SHP77 (cell line): ENCODE results near the gene KCTD10.

Source experiments
- DNase-seq, 2 experiments: peaks; one replicate each; lab custom pipeline; 2025; lab: John Stamatoyannopoulos, UW

Gene KCTD10, protein sequence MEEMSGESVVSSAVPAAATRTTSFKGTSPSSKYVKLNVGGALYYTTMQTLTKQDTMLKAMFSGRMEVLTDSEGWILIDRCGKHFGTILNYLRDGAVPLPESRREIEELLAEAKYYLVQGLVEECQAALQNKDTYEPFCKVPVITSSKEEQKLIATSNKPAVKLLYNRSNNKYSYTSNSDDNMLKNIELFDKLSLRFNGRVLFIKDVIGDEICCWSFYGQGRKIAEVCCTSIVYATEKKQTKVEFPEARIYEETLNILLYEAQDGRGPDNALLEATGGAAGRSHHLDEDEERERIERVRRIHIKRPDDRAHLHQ

DNA sequence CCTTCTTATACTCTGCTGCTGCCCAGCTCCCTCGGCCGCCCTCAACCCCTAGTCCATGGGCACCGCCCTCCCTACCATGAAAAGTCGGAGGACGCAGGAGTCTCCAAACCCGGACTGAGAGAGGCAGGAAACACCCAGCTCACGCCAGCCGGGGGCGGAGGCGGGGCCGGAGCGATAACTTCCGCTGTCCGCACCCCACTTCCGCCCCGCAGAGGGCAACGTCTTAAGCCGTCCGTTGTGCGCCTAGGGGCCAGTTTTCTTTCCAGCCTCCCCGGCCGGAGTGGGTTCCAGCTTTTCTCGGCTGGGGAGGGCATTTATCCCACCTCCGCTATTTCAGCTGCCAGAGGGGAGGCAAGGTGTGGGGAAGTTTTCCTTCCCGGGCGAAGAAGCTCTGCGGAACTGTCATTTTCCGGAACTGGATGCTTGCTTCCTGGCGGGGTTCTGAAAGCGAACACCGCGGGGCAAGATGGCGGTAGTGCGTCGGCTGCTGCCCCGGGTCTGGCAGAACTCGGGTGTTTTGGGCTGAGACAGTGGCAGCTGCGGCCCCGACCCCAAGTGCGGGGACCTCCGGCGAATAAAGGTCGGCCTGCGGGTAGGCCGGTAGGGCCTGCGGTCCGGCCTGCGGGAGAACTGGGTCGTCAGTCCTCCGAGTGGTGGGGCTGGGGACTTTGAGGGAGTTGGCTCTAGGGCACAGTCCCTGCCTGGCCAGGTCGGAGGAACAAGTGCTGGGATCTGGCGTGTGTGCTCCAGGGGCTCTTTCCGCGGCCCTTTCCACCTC, at the start of gene KCTD10, which contains the start of gene UBE3B:
Gene KCTD10 (minus strand): TSS at position 116 of the 778 bp plus-strand sequence. CDS start 38 bp downstream, at position 78.
Gene UBE3B (plus strand): TSS at position 450 of the 778 bp plus-strand sequence. CDS start 5,918 bp downstream, outside the sequence.
- DNase-seq: peak; percentile 65 to 80

DNA sequence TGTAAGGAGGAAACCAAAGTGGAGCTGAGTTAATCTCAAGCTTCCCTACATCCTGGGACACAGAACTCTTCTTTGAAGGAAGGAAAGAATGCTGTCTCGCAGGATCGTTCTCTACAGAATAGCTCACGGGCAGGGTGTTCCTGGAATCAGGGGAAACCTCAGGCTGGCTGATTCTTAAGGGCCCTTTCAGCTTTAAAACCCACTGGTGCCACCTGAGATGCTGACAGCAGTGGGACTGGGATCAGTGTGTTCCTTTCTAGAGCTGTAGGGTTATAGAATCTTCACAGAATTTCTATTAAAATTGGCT, 48.1 kb upstream of the KCTD10 start:
- DNase-seq: no peak

- no peak for DNase-seq
Measured at GRCh38 chr12:109524466-109525278, 47.6 kb upstream of the KCTD10 start.

GRCh38 chr12:109523504-109523903, 46.4 kb upstream of the KCTD10 start:
- DNase-seq: peak in 1 of 2 experiments; percentile 11

- DNase-seq: peak; percentile 53 to 71
Measured at GRCh38 chr12:109523071-109523470, 46.0 kb upstream of the KCTD10 start.

- no peak for DNase-seq
Measured at GRCh38 chr12:109521831-109522230, 44.7 kb upstream of the KCTD10 start.

DNA sequence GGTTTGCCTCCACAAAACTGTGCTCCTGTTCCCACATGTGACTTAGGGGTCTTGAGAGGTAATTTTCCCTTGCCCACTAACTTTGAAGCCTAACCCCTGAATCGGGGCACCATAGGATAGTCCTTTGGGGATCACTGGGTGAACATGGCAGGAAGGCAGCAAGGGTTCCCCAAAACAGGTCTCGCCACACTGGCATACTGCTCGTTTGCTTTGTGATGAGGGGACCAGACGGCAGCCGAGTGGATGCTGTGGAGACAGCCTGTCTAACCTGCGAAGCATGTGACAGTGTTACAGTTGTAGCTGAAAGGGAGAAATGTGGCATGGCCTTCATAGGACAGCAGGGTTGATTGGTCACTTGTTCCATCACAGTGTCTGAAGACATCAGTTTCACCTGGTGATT, 42.7 kb upstream of the KCTD10 start:
- DNase-seq: no peak

GRCh38 chr12:109518820-109519665, 41.9 kb upstream of the KCTD10 start:
- peak; percentile 51 to 53 for DNase-seq

DNA sequence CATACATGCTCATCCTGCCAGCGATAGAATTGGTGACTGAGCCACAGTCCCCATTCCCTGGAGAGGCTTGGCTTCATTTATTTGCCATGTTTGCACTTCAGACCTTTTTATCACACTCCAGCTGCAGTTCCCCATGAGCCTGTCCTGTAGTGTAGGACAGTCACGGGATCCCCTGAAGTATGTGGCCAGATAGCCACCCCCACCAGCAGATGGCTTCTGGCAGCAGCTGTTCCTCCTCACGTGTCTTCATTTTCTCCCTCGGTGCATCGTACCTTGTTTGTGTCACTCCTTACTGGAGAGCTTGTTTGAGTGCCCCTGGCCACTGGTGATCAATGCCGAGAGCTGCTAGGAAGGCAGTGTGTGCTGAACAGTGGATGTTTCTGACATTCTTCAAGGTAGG, 40.5 kb upstream of the KCTD10 start:
- DNase-seq: peak; percentile 85 to 86

- peak in 1 of 2 experiments; percentile 31 for DNase-seq
Measured at GRCh38 chr12:109513977-109514376, 36.9 kb upstream of the KCTD10 start.

DNA sequence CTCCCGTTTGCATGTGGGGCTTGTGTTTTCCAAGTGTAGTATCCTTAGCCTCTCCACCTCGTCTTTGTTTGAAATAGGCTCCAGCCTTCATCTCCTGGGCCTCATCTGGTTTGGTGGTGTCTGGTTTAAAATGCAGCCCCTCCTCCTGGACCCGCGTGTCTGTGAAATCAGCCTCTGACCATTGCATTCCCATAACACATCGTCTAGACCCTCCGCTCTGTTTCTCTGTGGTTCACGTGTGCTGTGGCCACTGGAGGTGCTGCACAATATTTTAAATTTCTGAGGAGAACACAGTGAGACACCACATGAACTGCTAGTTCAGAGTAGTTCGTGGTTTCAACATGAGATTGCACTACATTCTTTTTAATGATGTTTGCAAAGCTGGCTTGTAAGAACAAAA, 36.0 kb upstream of the KCTD10 start:
- no peak for DNase-seq

GRCh38 chr12:109512608-109513007, 35.5 kb upstream of the KCTD10 start:
- DNase-seq: no peak

GRCh38 chr12:109510196-109510595, 33.1 kb upstream of the KCTD10 start:
- DNase-seq: no peak

DNA sequence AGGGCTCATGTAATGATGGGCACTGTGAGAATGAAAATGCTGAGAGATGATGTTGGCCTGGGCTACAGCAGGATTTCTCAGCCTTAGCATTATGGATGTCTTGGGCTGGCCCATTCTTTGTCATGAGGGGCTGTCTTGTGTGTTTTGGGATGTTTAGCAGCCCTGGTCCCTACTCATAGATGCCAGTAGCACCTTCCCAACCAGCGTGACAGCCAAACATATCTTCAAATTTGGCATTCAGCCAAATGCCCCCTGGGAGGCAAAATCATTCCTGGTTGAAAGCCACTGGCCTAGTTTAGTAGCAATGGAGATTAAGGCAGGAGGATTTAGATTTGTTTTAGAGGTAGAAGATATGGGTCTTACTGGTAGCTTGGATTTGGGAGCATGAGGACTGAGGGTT, 27.0 kb upstream of the KCTD10 start:
- no peak for DNase-seq

- no peak for DNase-seq
Measured at GRCh38 chr12:109503611-109504010, 26.5 kb upstream of the KCTD10 start.

DNA sequence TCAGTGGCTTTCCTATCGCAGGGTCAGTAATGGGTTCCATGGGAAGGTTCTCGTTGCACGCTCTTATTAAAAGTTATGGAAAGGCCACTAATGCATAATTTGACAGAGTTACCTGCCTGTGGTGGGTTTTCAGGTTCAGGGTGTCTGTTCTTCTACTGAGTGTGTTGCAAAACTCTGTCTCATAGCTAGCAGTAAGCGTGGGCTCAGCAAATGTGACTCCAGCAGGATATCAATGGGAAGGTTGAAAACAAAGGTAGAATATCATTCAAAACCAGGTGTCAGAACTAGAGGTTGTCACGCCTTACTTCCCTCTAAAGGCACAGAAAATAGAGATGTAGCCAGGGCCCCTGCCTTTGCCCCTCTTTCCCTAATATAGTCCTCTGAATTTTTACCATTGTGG, 25.2 kb upstream of the KCTD10 start:
- no peak for DNase-seq

DNA sequence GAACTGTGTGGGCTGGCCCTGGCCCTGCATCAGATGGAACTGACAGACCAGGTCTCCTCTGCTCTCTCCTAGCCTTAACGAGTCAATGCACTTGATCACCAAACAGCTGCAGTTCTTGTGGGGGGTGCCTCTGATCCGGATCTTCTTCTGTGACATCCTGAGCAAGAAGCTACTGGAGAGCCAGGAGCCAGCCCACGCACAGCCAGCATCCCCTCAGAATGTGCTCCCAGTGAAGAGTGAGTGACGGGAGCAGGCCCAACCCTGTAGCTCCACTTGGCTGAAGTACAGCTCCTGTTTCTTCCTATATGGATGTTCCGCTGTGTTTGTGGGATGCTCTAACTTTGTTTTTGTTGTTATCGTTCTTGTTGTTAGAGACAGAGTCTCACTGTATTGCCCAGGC, 24.2 kb upstream of the KCTD10 start:
- DNase-seq: no peak

DNA sequence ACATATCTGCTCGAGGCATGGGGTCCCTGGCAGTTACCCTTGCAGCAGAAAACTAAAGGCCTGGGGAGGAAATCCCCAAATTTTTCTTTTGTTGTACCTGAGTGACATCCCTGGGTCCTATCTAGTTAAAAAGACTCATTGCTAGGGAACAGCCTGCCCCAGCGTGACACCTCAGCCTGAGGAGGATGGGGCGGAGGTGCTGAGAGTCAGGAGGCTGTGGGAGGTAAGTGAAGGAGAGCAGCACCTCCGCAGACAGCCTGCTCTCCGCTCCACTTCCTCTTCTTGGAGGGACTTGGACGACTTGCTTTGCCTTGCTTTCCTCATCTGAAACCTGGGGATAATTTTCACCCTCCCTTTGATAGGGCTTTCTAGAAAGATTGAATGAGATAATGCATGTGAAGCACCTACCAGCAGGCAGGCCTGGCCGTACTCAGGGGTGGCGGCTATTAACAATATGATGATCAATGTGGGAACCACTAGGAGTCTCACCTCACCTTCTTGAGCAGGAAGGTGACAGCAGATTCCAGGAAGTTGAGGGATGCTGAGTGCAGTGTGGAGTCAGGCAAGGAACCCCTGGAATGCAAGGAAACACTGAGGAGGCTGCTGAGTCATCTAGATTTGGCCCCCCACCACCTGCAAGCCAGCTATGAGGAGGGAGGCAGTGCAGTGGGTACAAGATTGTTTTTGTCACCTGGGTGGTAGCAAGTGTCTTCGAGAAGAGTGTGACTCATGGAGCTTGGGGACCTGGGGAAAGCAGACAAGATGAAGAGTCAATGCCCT, 23.5 kb upstream of the KCTD10 start:
- DNase-seq: no peak

- no peak for DNase-seq
Measured at GRCh38 chr12:109497675-109498074, 20.6 kb upstream of the KCTD10 start.

DNA sequence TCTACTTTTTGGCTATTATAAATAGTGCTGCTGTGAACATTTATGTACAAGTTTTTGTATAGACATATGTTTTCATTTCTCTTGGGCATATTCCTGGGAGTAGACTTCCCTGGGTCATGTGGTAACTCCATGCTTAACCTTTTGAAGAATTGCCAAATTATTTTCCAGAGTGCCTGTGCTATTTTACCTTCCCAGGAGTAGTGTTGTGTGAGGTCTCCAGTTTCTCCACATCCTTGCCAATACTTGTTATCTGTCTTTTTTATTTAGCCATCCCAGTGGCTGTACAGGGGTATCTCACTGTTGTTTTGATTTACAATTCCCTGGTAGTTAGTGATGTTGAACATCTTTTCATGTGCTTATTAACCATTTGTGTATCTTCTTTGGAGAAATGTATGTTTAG, 19.2 kb upstream of the KCTD10 start:
- no peak for DNase-seq

DNA sequence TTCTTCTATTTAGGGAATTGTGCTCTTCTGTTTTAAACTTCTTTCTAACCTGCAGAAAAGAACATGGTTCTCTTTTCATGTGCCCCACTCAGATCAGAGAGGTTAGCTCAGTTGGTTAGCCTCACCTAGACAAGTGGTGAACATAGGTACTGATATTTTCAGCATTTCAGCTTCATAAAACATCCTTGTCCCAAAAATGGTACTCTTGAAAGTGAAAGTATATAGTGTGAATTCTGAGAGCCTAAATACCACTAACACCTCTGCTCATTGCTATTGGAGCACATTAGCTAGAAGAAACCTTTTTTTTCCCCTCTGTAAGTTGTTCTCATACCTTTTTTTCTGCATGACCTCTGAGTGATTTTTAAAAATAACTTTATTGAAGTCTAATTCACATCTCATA, 17.9 kb upstream of the KCTD10 start:
- DNase-seq: no peak
